Skin epidermis (tissue), 12 donors: ENCODE measurements around the gene CAPN5.
A peak's percentile ranks its signal among the peaks of the same experiment; 100 is the strongest.
"Not testable (repeated sequence)": the region's sequence is repeated elsewhere in the genome, so short reads cannot be mapped to it uniquely, and the experiment has no call there.

Experiments
- H3K27ac ChIP-seq, 21 experiments: fragments of 200-600 bp; sonication (generic) in 11 of 21; one replicate each; pipeline ENCODE4 v1.5.0; 2020; ENCODE audit warnings: mild to moderate bottlenecking in 3 of 21, inconsistent platforms in 2 of 21, moderate library complexity in 2 of 21
- H3K4me3 ChIP-seq, 7 experiments: fragments of 200-600 bp; sonication (generic) in 2 of 7; one replicate each; pipeline ENCODE4 v1.5.0; 2020; ENCODE audit warnings: inconsistent platforms in 2 of 7, mild to moderate bottlenecking in 2 of 7, moderate library complexity in 1 of 7

CAPN5 gene

DNA sequence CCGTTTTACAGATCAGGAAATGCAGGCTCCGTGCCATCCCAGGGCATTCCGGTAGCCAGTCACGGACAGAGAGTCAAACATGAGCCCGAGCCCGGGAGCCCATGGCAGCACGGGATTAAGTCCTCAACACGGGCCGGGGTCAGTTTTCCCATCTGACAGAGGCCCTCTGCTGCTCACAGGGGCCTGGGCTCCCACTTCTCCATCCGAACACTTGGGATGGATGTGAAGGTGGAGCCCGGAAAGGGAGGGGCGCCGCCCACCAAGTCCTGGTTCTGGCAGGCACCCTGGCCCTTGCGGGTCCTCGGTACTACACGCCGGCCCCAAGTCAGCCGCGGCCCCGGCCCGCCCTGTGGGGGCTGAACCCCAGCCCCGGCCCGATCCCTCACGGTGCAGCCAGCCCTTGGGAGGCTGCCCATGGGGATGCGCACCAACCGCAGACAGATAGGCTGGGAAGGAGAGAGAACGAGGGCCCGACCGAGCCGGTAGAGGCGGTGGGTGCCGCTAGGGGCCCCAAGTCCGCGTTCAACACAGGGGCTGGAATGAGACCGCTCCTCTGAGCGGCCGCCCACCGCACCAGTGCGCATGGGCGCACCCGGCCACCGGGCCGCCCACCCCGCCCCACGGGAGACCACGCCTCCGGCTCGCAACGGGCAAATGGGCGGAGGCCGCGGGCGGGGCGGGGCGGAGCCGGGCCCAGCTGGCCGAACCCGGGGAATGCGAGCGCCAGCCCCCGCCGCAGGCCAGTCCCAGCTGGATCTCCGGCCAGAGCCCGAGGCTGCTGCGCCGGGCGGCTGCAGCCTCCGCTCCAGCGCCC, at the start of gene CAPN5:
Gene CAPN5 (plus strand): TSS at position 743 of the 814 bp plus-strand sequence. CDS start 17,916 bp downstream, outside the sequence.
- Histone ChIP-seq H3K4me3 (peak within 1 kb of the TSS; percentile 53 to 89 (median 74)), H3K27ac (peak within 1 kb of the TSS in 20 of 21 experiments; percentile 34 to 91 (median 81))

DNA sequence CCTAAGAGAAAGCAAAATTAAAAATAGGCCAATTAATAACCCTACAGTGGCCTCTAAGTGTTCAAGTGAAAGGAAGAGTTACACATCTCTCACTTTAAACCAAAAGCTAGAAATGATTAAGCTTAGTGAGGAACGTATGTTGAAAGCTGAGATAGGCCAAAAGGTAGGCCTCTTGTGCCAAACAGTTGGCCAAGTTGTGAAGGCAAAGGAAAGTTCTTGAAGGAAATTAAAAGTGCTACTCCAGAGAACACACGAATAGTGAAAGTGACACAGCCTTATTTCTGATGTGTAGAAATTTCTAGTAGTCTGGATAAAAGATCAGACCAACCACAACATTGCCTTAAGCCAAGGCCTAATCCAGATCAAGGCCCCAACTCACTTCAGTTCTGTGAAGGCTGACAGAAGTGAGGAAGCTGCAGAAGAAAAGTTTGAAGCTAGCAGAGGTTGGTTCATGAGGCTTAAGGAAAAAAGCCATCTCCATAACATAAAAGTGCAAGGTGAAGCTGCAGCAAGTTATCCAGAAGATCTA, 48.3 kb upstream of the CAPN5 start:
- H3K4me3 ChIP-seq, H3K27ac ChIP-seq: not testable (repeated sequence)

DNA sequence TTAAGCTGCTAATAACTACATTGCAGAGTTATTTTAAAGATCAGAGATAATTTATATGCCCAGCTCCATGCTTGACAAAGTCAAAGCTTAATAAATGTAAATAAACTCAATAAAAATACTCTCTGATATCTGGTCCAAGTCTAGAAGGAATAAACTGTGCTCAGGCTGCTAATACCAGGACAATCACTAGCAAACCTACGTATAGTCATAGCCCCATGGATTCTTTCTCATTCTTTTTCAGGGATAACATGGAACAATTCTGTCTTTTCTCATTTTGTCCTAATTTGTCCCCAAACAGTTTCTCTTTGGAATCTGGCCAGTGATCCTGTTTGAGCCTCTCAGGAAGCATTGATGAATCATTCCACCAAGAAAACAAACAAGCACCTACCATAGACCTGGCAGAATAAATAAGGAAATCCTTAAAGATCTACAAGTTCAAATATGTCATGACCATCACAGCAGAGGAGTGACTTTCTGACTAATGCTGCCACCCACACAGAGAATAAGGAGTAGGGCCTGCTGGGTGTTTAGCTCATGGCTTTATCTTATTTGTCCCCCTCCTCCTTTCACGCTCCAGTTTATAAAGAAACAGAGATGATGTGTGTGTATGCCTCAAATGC, 46.7 kb upstream of the CAPN5 start:
- Histone ChIP-seq H3K4me3 (no peak overlapping the region), H3K27ac (no peak overlapping the region)

- Histone ChIP-seq H3K4me3 (no peak overlapping the region), H3K27ac (no peak overlapping the region)
Measured at GRCh38 chr11:77020734-77021133, 46.0 kb upstream of the CAPN5 start.

- H3K4me3 ChIP-seq, result no peak overlapping the region
- H3K27ac ChIP-seq, result no peak overlapping the region
Measured at GRCh38 chr11:77024745-77025144, 42.0 kb upstream of the CAPN5 start.

- H3K27ac ChIP-seq, result no peak overlapping the region
- no peak overlapping the region for H3K4me3 ChIP-seq
Measured at GRCh38 chr11:77026221-77026620, 40.5 kb upstream of the CAPN5 start.

DNA sequence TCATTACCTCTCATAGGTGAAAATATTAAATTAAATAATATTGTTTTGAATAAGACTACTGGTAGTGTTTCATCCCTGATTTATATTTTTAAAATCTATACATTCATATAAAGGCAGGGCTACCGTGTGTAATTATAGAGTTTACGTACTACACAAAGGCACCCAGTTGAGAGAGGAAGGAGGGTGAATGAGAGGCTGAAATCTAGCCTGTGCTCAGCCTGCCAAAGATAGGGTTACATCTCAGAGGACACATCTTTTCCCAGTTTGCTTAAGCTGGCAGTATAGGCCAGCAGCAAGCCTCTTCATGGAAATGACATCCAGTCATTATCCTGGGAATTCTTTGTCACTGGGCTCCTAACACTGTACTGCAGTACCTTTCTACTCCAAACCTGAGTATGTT, 40.0 kb upstream of the CAPN5 start:
- H3K4me3 ChIP-seq, result no peak overlapping the region
- H3K27ac ChIP-seq, result no peak overlapping the region

GRCh38 chr11:77027275-77027674, 39.5 kb upstream of the CAPN5 start:
- no peak overlapping the region for H3K27ac ChIP-seq

GRCh38 chr11:77029829-77030228, 36.9 kb upstream of the CAPN5 start:
- Histone ChIP-seq H3K27ac (no peak overlapping the region), H3K4me3 (no peak overlapping the region)

More at GRCh38 chr11:77027275-77027674, 39.5 kb upstream of the CAPN5 start:
- no peak overlapping the region for H3K4me3 ChIP-seq

GRCh38 chr11:77030834-77031414, 35.8 kb upstream of the CAPN5 start:
- Histone ChIP-seq H3K4me3 (no peak overlapping the region), H3K27ac (no peak overlapping the region)

DNA sequence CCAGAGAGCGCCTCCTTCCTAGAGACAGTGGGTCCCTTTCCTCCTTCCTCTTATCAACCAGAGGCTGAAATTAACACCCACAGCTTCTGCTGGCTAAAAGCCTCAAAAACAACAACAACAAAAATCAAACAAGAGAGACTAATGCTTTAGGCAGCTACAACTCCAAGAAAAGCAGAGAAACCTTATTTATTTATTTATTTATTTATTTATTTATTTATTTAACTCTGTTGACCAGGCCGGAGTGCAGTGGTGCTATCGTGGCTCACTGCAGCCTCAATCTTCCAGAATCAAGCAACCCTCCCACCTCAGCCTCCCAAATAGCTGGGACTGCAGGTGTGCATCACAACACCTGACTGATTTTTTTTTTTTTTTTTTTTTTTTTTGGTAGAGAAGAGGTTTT, 35.2 kb upstream of the CAPN5 start:
- no peak overlapping the region for H3K4me3 ChIP-seq
- no peak overlapping the region for H3K27ac ChIP-seq

- H3K4me3 ChIP-seq, result no peak overlapping the region
- no peak overlapping the region for H3K27ac ChIP-seq
Measured at GRCh38 chr11:77035039-77035438, 31.7 kb upstream of the CAPN5 start.

DNA sequence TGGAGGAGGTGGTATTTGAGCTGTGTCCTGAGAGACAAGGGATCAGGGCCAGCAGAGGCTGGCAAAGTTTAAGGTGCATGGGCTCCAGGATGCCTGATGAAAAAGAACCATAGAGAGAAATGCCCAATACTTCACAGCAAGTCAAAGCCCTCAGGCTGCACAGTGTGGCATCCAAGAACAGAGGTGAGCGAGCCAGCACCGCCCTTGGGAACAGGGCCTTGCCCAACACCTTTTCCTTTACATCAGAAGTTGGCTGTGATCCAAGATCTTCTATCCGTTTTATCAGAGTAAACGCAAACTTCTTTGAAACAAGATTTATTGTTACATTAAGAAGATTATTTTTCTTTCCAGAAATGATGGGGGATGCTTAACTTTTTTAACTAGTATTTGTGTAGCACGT, 31.2 kb upstream of the CAPN5 start:
- no peak overlapping the region for H3K4me3 ChIP-seq
- H3K27ac ChIP-seq, result no peak overlapping the region

DNA sequence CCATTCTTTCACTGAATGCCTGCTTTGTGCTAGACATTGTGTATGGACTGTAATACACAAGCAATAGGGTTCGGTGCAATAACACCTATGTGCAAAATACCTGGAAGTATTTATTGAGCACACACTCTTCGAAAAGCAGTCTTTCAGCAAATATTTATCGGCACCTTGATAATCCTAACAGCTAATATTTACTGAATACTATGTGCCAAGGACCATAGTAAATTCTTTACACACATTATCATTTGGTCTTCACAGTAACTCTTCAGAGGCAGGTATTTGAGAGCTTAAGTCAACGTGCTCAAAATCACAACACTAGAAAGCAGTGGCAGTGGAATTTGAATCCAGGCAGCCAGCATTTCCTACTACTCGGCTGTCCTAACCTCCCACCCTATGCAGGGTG, 30.4 kb upstream of the CAPN5 start:
- Histone ChIP-seq H3K27ac (no peak overlapping the region), H3K4me3 (no peak overlapping the region)

DNA sequence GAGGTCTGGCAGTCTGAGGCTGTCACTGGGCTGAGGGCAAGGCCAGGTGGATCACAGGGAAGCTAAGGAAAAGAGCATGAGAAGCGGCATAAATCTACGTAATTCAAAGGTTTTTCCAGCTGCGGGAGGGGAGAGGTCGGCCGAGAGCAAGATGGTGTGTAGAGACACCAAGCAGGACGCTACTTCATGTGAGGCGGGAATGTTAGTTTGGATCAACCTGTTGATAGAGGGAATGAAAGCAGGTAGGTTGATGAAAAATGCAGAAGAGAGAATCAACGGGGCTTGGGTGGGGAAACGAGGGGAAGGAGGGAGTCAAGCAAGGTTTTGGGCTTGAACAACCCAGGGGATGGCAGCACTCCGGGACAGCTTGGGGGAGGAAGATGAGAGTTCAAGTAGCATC, 29.7 kb upstream of the CAPN5 start:
- Histone ChIP-seq H3K4me3 (no peak overlapping the region), H3K27ac (no peak overlapping the region)

DNA sequence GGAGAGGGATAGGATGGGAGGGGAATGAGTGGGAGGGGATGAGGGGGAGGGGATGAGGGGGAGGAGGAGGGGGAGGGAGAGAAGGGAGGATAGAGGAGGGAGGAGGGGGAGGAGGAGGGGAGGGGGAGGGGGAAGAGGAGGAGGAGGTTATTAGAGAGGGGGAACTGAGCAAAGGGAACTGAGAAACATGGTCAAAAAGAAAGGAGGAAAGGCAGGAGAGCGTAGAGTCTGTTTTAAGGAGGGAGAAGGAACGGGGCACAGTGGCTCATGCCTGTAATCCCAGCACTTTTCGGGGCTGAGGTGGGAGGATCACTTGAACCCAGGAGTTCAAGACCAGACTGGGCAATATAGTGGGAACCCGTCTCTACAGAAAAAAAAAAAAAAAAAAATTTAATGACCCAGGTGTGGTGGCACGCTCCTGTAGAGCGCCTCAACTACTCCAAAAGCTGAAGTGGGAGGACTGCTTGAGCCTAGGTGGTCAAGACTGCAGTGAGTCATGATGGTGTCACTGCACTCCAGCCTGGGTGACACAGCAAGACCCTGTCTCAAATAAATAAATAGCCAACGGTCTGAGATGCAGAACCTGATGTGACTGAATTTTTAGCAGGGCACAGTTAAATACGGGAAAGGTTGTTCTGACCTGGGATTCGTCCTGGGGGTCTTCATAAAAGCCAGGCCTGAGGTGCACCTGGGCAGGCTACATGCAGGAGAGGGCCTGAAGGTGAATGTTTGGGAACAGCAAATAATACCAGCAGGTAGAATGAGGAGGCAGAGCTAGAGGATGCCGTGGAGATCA, 28.5 kb upstream of the CAPN5 start:
- Histone ChIP-seq H3K4me3 (no peak overlapping the region), H3K27ac (no peak overlapping the region)

DNA sequence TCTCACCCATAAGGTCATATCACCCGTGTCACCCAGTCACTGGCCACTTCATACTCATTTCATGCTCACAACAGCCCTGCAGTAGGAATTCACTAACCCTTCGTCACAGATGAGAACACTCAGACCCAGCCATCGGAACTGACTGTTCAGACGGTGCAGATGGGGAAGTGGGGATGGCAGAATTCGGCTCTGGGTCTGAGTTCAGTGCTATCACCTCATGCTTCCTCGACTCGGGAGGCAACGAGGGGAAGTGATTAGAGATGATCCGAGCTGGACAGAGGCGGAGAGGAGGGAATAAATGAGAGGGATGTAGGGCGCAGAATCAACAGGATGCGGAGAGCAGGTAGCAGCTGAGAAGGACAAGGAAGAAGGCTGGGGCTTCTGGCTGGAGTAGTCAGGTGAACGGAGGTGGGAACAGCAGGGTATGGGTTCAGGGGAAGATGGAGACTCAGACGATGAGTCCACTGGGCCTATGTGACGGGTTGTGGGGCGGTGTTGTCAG, 27.9 kb upstream of the CAPN5 start:
- no peak overlapping the region for H3K27ac ChIP-seq
- H3K4me3 ChIP-seq, result no peak overlapping the region

DNA sequence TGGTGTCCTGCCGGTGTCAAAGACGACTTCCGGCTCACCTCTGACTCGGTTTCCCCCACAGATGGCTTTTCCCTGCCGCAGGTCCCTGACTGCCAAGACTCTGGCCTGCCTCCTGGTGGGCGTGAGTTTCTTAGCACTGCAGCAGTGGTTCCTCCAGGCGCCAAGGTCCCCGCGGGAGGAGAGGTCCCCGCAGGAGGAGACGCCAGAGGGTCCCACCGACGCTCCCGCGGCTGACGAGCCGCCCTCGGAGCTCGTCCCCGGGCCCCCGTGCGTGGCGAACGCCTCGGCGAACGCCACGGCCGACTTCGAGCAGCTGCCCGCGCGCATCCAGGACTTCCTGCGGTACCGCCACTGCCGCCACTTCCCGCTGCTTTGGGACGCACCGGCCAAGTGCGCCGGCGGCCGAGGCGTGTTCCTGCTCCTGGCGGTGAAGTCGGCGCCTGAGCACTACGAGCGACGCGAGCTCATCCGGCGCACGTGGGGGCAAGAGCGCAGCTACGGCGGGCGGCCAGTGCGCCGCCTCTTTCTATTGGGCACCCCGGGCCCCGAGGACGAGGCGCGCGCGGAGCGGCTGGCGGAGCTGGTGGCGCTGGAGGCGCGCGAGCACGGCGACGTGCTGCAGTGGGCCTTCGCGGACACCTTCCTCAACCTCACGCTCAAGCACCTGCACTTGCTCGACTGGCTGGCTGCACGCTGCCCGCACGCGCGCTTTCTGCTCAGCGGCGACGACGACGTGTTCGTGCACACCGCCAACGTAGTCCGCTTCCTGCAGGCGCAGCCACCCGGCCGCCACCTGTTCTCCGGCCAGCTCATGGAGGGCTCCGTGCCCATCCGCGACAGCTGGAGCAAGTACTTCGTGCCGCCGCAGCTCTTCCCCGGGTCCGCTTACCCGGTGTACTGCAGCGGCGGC, 27.0 kb upstream of the CAPN5 start:
- Histone ChIP-seq H3K4me3 (peak overlapping the region in 6 of 7 experiments; percentile 6 to 37 (median 23)), H3K27ac (no peak overlapping the region)

DNA sequence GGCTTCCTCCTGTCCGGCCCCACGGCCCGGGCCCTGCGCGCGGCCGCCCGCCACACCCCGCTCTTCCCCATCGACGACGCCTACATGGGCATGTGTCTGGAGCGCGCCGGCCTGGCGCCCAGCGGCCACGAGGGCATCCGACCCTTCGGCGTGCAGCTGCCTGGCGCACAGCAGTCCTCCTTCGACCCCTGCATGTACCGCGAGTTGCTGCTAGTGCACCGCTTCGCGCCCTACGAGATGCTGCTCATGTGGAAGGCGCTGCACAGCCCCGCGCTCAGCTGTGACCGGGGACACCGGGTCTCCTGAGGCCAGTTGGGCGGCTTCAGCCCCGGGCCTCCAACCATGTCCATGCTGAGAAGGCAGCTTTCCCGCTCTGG, 26.4 kb upstream of the CAPN5 start:
- H3K4me3 ChIP-seq, result no peak overlapping the region
- H3K27ac ChIP-seq, result no peak overlapping the region
